ENCODE results near the gene SCAANT1.

SCAANT1 gene

GRCh38 chr3:63921741-63922482 lies 9.7 kb upstream of the SCAANT1 start:
- no peaks in the 10 kb centered on the region for H3K4me1 ChIP-seq
- H3K4me3 ChIP-seq (ENCODE audit: low read depth, low read length) = no peak overlapping the region
- TF ChIP-seq CTCF (IDR thresholded peaks at IDR 0.05; ENCODE audit: low read depth, low read length) = no peak
- DNase-seq = no peak
- H3K9me3 ChIP-seq = no peaks in the 10 kb centered on the region
- peaks cover 15% of the 10 kb centered on the region for H3K36me3 ChIP-seq
- H3K27me3 ChIP-seq = no peaks in the 10 kb centered on the region

- no peak overlapping the region for H3K4me3 ChIP-seq (ENCODE audit: low read depth, low read length)
- H3K27me3 ChIP-seq = no peaks in the 10 kb centered on the region
- no peaks in the 10 kb centered on the region for H3K9me3 ChIP-seq
- no peaks in the 10 kb centered on the region for H3K4me1 ChIP-seq
- no peak for DNase-seq
- H3K36me3 ChIP-seq = peaks cover 17% of the 10 kb centered on the region
- TF ChIP-seq CTCF (IDR thresholded peaks at IDR 0.05; ENCODE audit: low read depth, low read length) = no peak
These were observed 7.8 kb upstream of the SCAANT1 start for GRCh38 chr3:63920001-63920400.

GRCh38 chr3:63918321-63918720 lies 6.1 kb upstream of the SCAANT1 start:
- Histone ChIP-seq H3K27me3 (no peaks in the 10 kb centered on the region), H3K4me1 (no peaks in the 10 kb centered on the region; the same call in 1 of the 2 replicates), H3K36me3 (peaks cover 16% of the 10 kb centered on the region), H3K9me3 (no peaks in the 10 kb centered on the region), H3K4me3 (ENCODE audit: low read depth, low read length) (no peak overlapping the region)
- TF ChIP-seq CTCF (IDR thresholded peaks at IDR 0.05; ENCODE audit: low read depth, low read length) = no peak
- no peak for DNase-seq

GRCh38 chr3:63914312-63914711 lies 2.1 kb upstream of the SCAANT1 start:
- no peak overlapping the region for H3K4me3 ChIP-seq (ENCODE audit: low read depth, low read length)
- H3K4me1 ChIP-seq = peaks cover 4% of the 10 kb centered on the region; the same call in 1 of the 2 replicates
- no peaks in the 10 kb centered on the region for H3K27me3 ChIP-seq
- no peaks in the 10 kb centered on the region for H3K9me3 ChIP-seq
- peaks cover 13% of the 10 kb centered on the region for H3K36me3 ChIP-seq
- no peak for DNase-seq
- TF ChIP-seq CTCF (IDR thresholded peaks at IDR 0.05; ENCODE audit: low read depth, low read length) = no peak

- peak; percentile 31 for DNase-seq
- H3K4me1 ChIP-seq = peaks cover 4% of the 10 kb centered on the region; the same call in 1 of the 2 replicates
These were observed 795 bp upstream of the SCAANT1 start for GRCh38 chr3:63912768-63913588.

More at GRCh38 chr3:63912768-63913588, 795 bp upstream of the SCAANT1 start:
- Histone ChIP-seq H3K4me3 (ENCODE audit: low read depth, low read length) (peak overlapping the region; percentile 77), H3K27me3 (no peaks in the 10 kb centered on the region), H3K36me3 (peaks cover 13% of the 10 kb centered on the region), H3K9me3 (no peaks in the 10 kb centered on the region)
- TF ChIP-seq CTCF (IDR thresholded peaks at IDR 0.05; ENCODE audit: low read depth, low read length) = no peak
